Hepatocyte (in vitro differentiated cells): ENCODE results near the gene ZNF12.

Source experiments
- CTCF ChIP-seq: fragments of 200-600 bp; sonication (generic); IDR thresholded peaks from 2 replicates; pipeline ENCODE4 v1.5.1; 2016; ENCODE audit warnings: antibody characterized with exemption, mild to moderate bottlenecking; ENCODE audit not compliant: poor library complexity
- EZH2 ChIP-seq: fragments of 200-600 bp; sonication (generic); IDR thresholded peaks from 2 replicates; pipeline ENCODE4 v1.6.1; 2016; ENCODE audit warnings: antibody characterized with exemption, mild to moderate bottlenecking, borderline replicate concordance
- EZH2phosphoT487 ChIP-seq: fragments of 200-600 bp; sonication (generic); IDR thresholded peaks from one replicate; pipeline ENCODE4 v1.6.1; 2018; ENCODE audit warnings: antibody characterized with exemption, mild to moderate bottlenecking, low read depth, moderate library complexity; ENCODE audit not compliant: unreplicated experiment, severe bottlenecking

GRCh38 chr7:6656413-6656812, 50.3 kb downstream of the ZNF12 start:
- TF ChIP-seq CTCF, result no peak
- no peak for TF ChIP-seq EZH2phosphoT487
- no peak for TF ChIP-seq EZH2
